Glutamatergic neuron (in vitro differentiated cells): ENCODE data around the gene KCNIP1. TPM values are rescaled to one million over a fixed set of nuclear protein-coding genes. Genes with fewer than 3 reads are reported as not detected.

Experiments used
- DNase-seq: peaks from one replicate; pipeline ENCODE4 v3.0.0; 2022
- H3K27ac Mint-ChIP-seq: one replicate; pipeline ENCODE4 v1.8.0; 2020; ENCODE audit warnings: mild to moderate bottlenecking, mixed read lengths, inconsistent platforms; ENCODE audit not compliant: unreplicated experiment
- H3K27me3 Mint-ChIP-seq: one replicate; pipeline ENCODE4 v1.8.0; 2020; ENCODE audit warnings: mild to moderate bottlenecking, moderate library complexity, mixed read lengths, inconsistent platforms; ENCODE audit not compliant: unreplicated experiment
- H3K36me3 Mint-ChIP-seq: one replicate; pipeline ENCODE4 v1.8.0; 2020; ENCODE audit warnings: mild to moderate bottlenecking, mixed read lengths, inconsistent platforms; ENCODE audit not compliant: unreplicated experiment
- H3K4me1 Mint-ChIP-seq: one replicate; pipeline ENCODE4 v1.8.0; 2020; ENCODE audit warnings: mild to moderate bottlenecking, low read depth, mixed read lengths, inconsistent platforms; ENCODE audit not compliant: unreplicated experiment
- H3K4me3 Mint-ChIP-seq: one replicate; pipeline ENCODE4 v1.8.0; 2020; ENCODE audit warnings: mild to moderate bottlenecking, mixed read lengths, inconsistent platforms; ENCODE audit not compliant: unreplicated experiment
- H3K9me3 Mint-ChIP-seq: one replicate; pipeline ENCODE4 v1.8.0; 2020; ENCODE audit warnings: mild to moderate bottlenecking, moderate library complexity, mixed read lengths, inconsistent platforms; ENCODE audit not compliant: unreplicated experiment
- CTCF ChIP-seq: fragments of 200-600 bp; sonication (generic); IDR thresholded peaks from one replicate; pipeline ENCODE4 v1.5.0; 2021; ENCODE audit not compliant: partially characterized antibody, unreplicated experiment
- total RNA-seq: library from RNA; stranded (reverse); fragmentation: NEBNext Ultra II Directional; extraction: Animal tissue kit (Norgen Biotek cat#: 25700); gene quantifications from one replicate; pipeline ENCODE4 v1.2.1, GENCODE V29; 2021; ENCODE audit not compliant: unreplicated experiment

Gene KCNIP1
- total RNA-seq, 1 donor from 2014 or later, result 0.47 TPM

- no peak overlapping the region for H3K27ac Mint-ChIP-seq
- no peak for DNase-seq
- H3K4me1 Mint-ChIP-seq, result no peaks in the 10 kb centered on the region
- TF ChIP-seq CTCF, result no peak
- peaks cover 1% of the 10 kb centered on the region for H3K27me3 Mint-ChIP-seq
- H3K4me3 Mint-ChIP-seq, result no peak overlapping the region
- no peaks in the 10 kb centered on the region for H3K9me3 Mint-ChIP-seq
- no peaks in the 10 kb centered on the region for H3K36me3 Mint-ChIP-seq
Observed at GRCh38 chr5:170551076-170551475, 47.3 kb downstream of the KCNIP1 start.

- H3K9me3 Mint-ChIP-seq, result no peaks in the 10 kb centered on the region
- H3K36me3 Mint-ChIP-seq, result no peaks in the 10 kb centered on the region
- H3K27ac Mint-ChIP-seq, result no peak overlapping the region
- no peak overlapping the region for H3K4me3 Mint-ChIP-seq
- H3K4me1 Mint-ChIP-seq, result no peaks in the 10 kb centered on the region
- H3K27me3 Mint-ChIP-seq, result peaks cover 1% of the 10 kb centered on the region
- TF ChIP-seq CTCF, result no peak
- DNase-seq, result no peak
Observed at GRCh38 chr5:170551622-170552021, 47.8 kb downstream of the KCNIP1 start.

DNA sequence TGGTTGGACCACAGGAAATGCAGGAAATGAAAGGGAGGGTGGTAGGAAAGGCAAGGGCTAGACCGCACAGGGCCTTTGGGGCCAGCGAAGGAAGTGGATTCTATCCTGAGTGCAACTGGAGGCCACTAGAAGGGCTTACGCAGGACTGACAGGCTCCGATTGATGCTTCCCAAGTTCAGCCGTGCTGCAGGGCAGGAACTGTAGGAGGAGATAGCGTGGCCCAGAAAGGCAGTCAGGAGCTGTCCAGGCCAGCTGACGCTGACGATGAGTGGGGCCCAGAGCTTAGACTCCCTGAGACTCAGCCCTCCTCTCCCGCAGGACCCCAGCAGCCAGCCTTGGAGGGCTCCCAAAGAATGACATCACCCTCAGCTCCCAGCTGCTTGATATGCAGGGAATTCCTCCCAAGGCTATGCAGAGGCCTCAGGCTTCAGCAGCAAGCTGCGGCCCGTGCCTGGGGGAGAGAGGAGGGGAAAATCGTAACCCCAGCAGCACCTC is 48.8 kb downstream of the KCNIP1 start:
- H3K36me3 Mint-ChIP-seq, result no peaks in the 10 kb centered on the region
- no peak overlapping the region for H3K27ac Mint-ChIP-seq
- TF ChIP-seq CTCF, result no peak
- H3K4me1 Mint-ChIP-seq, result no peaks in the 10 kb centered on the region
- H3K27me3 Mint-ChIP-seq, result no peaks in the 10 kb centered on the region
- no peak overlapping the region for H3K4me3 Mint-ChIP-seq
- peak; percentile 60 for DNase-seq
- no peaks in the 10 kb centered on the region for H3K9me3 Mint-ChIP-seq

DNA sequence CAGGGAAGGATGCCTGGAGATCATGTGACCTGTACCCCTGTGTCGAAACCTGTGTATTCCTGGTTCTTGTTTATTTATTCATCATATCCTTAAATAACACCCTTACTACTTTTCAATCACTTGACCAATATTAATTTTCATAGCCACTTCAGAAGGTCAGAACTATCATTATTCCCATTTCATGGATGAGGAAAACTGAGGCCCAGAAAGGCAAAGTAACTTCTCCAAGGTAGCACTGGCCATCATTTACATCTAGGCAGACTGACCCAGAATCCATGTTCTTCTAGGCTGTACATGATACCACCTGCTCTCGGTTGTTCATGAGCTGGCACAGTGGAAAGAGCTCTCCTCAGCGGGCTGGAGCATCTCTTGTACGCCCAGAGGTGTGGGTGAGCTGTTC is 49.4 kb downstream of the KCNIP1 start:
- no peak overlapping the region for H3K4me3 Mint-ChIP-seq
- H3K27me3 Mint-ChIP-seq, result no peaks in the 10 kb centered on the region
- H3K27ac Mint-ChIP-seq, result no peak overlapping the region
- no peaks in the 10 kb centered on the region for H3K9me3 Mint-ChIP-seq
- no peaks in the 10 kb centered on the region for H3K4me1 Mint-ChIP-seq
- no peaks in the 10 kb centered on the region for H3K36me3 Mint-ChIP-seq
- TF ChIP-seq CTCF, result no peak
- no peak for DNase-seq

GRCh38 chr5:170554521-170555267 is 50.9 kb downstream of the KCNIP1 start:
- no peak for TF ChIP-seq CTCF
- Mint-ChIP-seq H3K27me3 (no peaks in the 10 kb centered on the region), H3K4me1 (no peaks in the 10 kb centered on the region), H3K27ac (no peak overlapping the region), H3K9me3 (no peaks in the 10 kb centered on the region), H3K4me3 (no peak overlapping the region), H3K36me3 (no peaks in the 10 kb centered on the region)
- no peak for DNase-seq
